Activated CD4-positive, alpha-beta T cell treated with anti-CD3 and anti-CD28 coated beads for 4 hours (primary cell): ENCODE data around the gene RASSF8.

Experiments used
- DNase-seq, 2 donors: peaks; one replicate each; pipeline ENCODE4 v3.0.0-alpha.2; 2020

The RASSF8 gene

GRCh38 chr12:26113181-26113654, 154.7 kb downstream of the RASSF8 start:
- DNase-seq = no peak

GRCh38 chr12:26113853-26114719, 155.6 kb downstream of the RASSF8 start:
- DNase-seq = peak; percentile 69 to 73

GRCh38 chr12:26114720-26115401, 156.4 kb downstream of the RASSF8 start:
- no peak for DNase-seq

GRCh38 chr12:26116829-26117715, 158.6 kb downstream of the RASSF8 start:
- DNase-seq = no peak

- no peak for DNase-seq
These were observed 159.8 kb downstream of the RASSF8 start for GRCh38 chr12:26118308-26118707.

GRCh38 chr12:26119391-26119989, 161.0 kb downstream of the RASSF8 start:
- DNase-seq = no peak

- DNase-seq = no peak
These were observed 162.2 kb downstream of the RASSF8 start for GRCh38 chr12:26120561-26121274.

GRCh38 chr12:26121323-26122060, 163.0 kb downstream of the RASSF8 start:
- no peak for DNase-seq

GRCh38 chr12:26122061-26122680, 163.7 kb downstream of the RASSF8 start:
- DNase-seq = peak; percentile 9 to 13

- DNase-seq = peak; percentile 20 to 21
These were observed 164.4 kb downstream of the RASSF8 start for GRCh38 chr12:26122681-26123481.

GRCh38 chr12:26123482-26123980, 165.0 kb downstream of the RASSF8 start:
- no peak for DNase-seq

- no peak for DNase-seq
These were observed 166.2 kb downstream of the RASSF8 start, which contains the start of gene BHLHE41 for GRCh38 chr12:26124446-26125399. Gene BHLHE41 (minus strand): TSS chr12:26125037. CDS start chr12:26124779, 258 bp downstream.

- peak; percentile 8 to 12 for DNase-seq
These were observed 167.2 kb downstream of the RASSF8 start for GRCh38 chr12:26125400-26126339.

GRCh38 chr12:26126340-26127284, 168.1 kb downstream of the RASSF8 start:
- no peak for DNase-seq

GRCh38 chr12:26127404-26127803, 168.9 kb downstream of the RASSF8 start:
- no peak for DNase-seq

GRCh38 chr12:26128168-26128567, 169.7 kb downstream of the RASSF8 start:
- no peak for DNase-seq
